ENCODE data around the gene LRMDA. TPM values are rescaled to one million over a fixed set of nuclear protein-coding genes. Genes with fewer than 3 reads are reported as not detected.

LRMDA gene
- total and polyA plus RNA-seq, 10 of the 15 experiments (the other 5 are each of a cell fraction or from before 2014, with no cell fraction given) = 0.07 to 0.54 (median 0.29) TPM; not detected in 4

- no peaks in the 10 kb centered on the region for H3K36me3 ChIP-seq (ENCODE audit: control insufficient read depth in 2 of 2, insufficient read depth in 2 of 2, low read length in 1 of 2)
- no peaks in the 10 kb centered on the region for H3K27me3 ChIP-seq (replicated peaks in 1 of 2; ENCODE audit: control insufficient read depth in 2 of 2, insufficient read depth in 2 of 2, low read length in 1 of 2)
- no peak overlapping the region for H3K9ac ChIP-seq (ENCODE audit: control insufficient read depth, insufficient read depth, low read length)
- POLR2A ChIA-PET = no interaction called here
- H3K4me1 ChIP-seq (ENCODE audit: control insufficient read depth, insufficient read depth, low read length) = no peaks in the 10 kb centered on the region
- H3K79me2 ChIP-seq (ENCODE audit: control insufficient read depth, insufficient read depth, low read length) = no peaks in the 10 kb centered on the region
- H2AFZ ChIP-seq (ENCODE audit: control insufficient read depth, low read depth, low read length) = no peak overlapping the region
- FAIRE-seq (no peak), ATAC-seq (no peak), DNase-seq (ENCODE audit: low read depth, low spot score) (no peak)
- WGBS (ENCODE audit: insufficient coverage, insufficient replicate concordance, low lambda C conversion rate, missing lambda C conversion rate) = 42% methylated on average over 2 of the region's 2 CpGs
- in situ Hi-C loops (cut with MboI) = no loop called here
- H3K27ac ChIP-seq (ENCODE audit: control insufficient read depth, insufficient read depth) = no peak overlapping the region
- no peaks in the 10 kb centered on the region for H4K20me1 ChIP-seq (ENCODE audit: control insufficient read depth, insufficient read depth)
- H3K4me3 ChIP-seq = no peak overlapping the region
- TF ChIP-seq ZNF217 (IDR thresholded peaks at IDR 0.05) = no peak
- no peak for TF ChIP-seq WRNIP1 (IDR thresholded peaks at IDR 0.05; ENCODE audit: borderline replicate concordance, low read depth, low read length)
- TF ChIP-seq IRF4 (IDR thresholded peaks at IDR 0.05; ENCODE audit: low read depth, low read length) = no peak
- intact Hi-C loops (cut with micrococcal nuclease; ENCODE audit: unreplicated experiment) = no loop called here
- SMC1A ChIA-PET (ENCODE audit: uncharacterized antibody, unreplicated experiment) = interaction anchor here (0.9 kb wide), 1 partner anchor 10 kb away, joined by 3 read pairs; no protein-coding TSS in a partner anchor
- CTCF ChIA-PET = interaction anchor here (2.3 kb wide), 1 partner anchor 11 kb away, joined by 5 read pairs; no protein-coding TSS in a partner anchor
- no peaks in the 10 kb centered on the region for H3K9me3 ChIP-seq (replicated peaks; ENCODE audit: control insufficient read depth, insufficient read depth, low read length)
- no peak overlapping the region for H3K4me2 ChIP-seq (ENCODE audit: control insufficient read depth, insufficient read depth)
- no TSS peak for BruUV-seq (replicated peaks)
- RAD21 ChIA-PET (ENCODE audit: unreplicated experiment) = no interaction called here
Measured at GRCh38 chr10:75633568-75633967, 202.1 kb downstream of the LRMDA start.

- BruUV-seq (replicated peaks) = no TSS peak
- SMC1A ChIA-PET (ENCODE audit: uncharacterized antibody, unreplicated experiment) = no interaction called here
- in situ Hi-C loops (cut with MboI) = no loop called here
Measured at GRCh38 chr10:75634947-75635346, 203.5 kb downstream of the LRMDA start.

More at GRCh38 chr10:75634947-75635346, 203.5 kb downstream of the LRMDA start:
- Histone ChIP-seq H3K79me2 (ENCODE audit: control insufficient read depth, insufficient read depth, low read length) (no peaks in the 10 kb centered on the region), H3K4me1 (ENCODE audit: control insufficient read depth, insufficient read depth, low read length) (no peaks in the 10 kb centered on the region), H3K4me2 (ENCODE audit: control insufficient read depth, insufficient read depth) (no peak overlapping the region), H3K36me3 (ENCODE audit: control insufficient read depth in 2 of 2, insufficient read depth in 2 of 2, low read length in 1 of 2) (no peaks in the 10 kb centered on the region), H3K27me3 (replicated peaks in 1 of 2; ENCODE audit: control insufficient read depth in 2 of 2, insufficient read depth in 2 of 2, low read length in 1 of 2) (no peaks in the 10 kb centered on the region), H3K27ac (ENCODE audit: control insufficient read depth, insufficient read depth) (no peak overlapping the region), H4K20me1 (ENCODE audit: control insufficient read depth, insufficient read depth) (no peaks in the 10 kb centered on the region), H3K4me3 (no peak overlapping the region), H2AFZ (ENCODE audit: control insufficient read depth, low read depth, low read length) (no peak overlapping the region), H3K9ac (ENCODE audit: control insufficient read depth, insufficient read depth, low read length) (no peak overlapping the region), H3K9me3 (replicated peaks; ENCODE audit: control insufficient read depth, insufficient read depth, low read length) (no peaks in the 10 kb centered on the region)
- no peak for FAIRE-seq
- ATAC-seq = no peak
- intact Hi-C loops (cut with micrococcal nuclease; ENCODE audit: unreplicated experiment) = no loop called here
- no peak for TF ChIP-seq NFXL1 (IDR thresholded peaks at IDR 0.05; ENCODE audit: borderline replicate concordance)
- no peak for TF ChIP-seq JUND (IDR thresholded peaks at IDR 0.05; ENCODE audit: low read depth, low read length)
- no peak for TF ChIP-seq CBFB (IDR thresholded peaks at IDR 0.05; ENCODE audit: low read depth)
- TF ChIP-seq WRNIP1 (IDR thresholded peaks at IDR 0.05; ENCODE audit: borderline replicate concordance, low read depth, low read length) = no peak
- no peak for TF ChIP-seq HDAC2 (IDR thresholded peaks at IDR 0.05)
- RAD21 ChIA-PET (ENCODE audit: unreplicated experiment) = no interaction called here
- 8% methylated on average over 2 of the region's 2 CpGs for WGBS (ENCODE audit: insufficient coverage, insufficient replicate concordance, low lambda C conversion rate, missing lambda C conversion rate)
- POLR2A ChIA-PET = no interaction called here
- DNase-seq (ENCODE audit: low read depth, low spot score) = no peak
- CTCF ChIA-PET = interaction anchor here (2.3 kb wide), 1 partner anchor 12 kb away, joined by 5 read pairs; no protein-coding TSS in a partner anchor

Data from GM12878 (cell line).